DOHH2 (cell line): ENCODE data around the gene CATSPERE.

Experiments used
- EZH2phosphoT487 ChIP-seq: fragments of 200-600 bp; sonication (generic); IDR thresholded peaks from 2 replicates; pipeline ENCODE4 v1.6.1; 2017; ENCODE audit warnings: borderline replicate concordance, mild to moderate bottlenecking, antibody characterized with exemption, low read length, moderate library complexity, mixed read lengths
- TF ChIP-seq, protein P1 (sequence below): fragments of 200-600 bp; sonication (generic); IDR thresholded peaks from one replicate; pipeline ENCODE4 v1.5.1; 2014; ENCODE audit warnings: antibody characterized with exemption, mild to moderate bottlenecking, low read depth, low read length; ENCODE audit not compliant: poor library complexity, severe bottlenecking

- TF ChIP-seq, protein P1, sequence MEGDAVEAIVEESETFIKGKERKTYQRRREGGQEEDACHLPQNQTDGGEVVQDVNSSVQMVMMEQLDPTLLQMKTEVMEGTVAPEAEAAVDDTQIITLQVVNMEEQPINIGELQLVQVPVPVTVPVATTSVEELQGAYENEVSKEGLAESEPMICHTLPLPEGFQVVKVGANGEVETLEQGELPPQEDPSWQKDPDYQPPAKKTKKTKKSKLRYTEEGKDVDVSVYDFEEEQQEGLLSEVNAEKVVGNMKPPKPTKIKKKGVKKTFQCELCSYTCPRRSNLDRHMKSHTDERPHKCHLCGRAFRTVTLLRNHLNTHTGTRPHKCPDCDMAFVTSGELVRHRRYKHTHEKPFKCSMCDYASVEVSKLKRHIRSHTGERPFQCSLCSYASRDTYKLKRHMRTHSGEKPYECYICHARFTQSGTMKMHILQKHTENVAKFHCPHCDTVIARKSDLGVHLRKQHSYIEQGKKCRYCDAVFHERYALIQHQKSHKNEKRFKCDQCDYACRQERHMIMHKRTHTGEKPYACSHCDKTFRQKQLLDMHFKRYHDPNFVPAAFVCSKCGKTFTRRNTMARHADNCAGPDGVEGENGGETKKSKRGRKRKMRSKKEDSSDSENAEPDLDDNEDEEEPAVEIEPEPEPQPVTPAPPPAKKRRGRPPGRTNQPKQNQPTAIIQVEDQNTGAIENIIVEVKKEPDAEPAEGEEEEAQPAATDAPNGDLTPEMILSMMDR: no peak
- no peak for TF ChIP-seq EZH2phosphoT487
Measured at GRCh38 chr1:244583358-244583982, 122.4 kb downstream of the CATSPERE start.
